Measurements from ENCODE around the gene CPNE7.

Gene CPNE7

GRCh38 chr16:89564476-89565255, 10.9 kb upstream of the CPNE7 start (continued):
- TF ChIP-seq ZNF692 (tag by site-specific recombination; IDR thresholded peaks at IDR 0.05): no peak
- no peak for TF ChIP-seq ZNF549 (tag by site-specific recombination; IDR thresholded peaks at IDR 0.05)
- no peak for TF ChIP-seq ZNF24 (tag by site-specific recombination; IDR thresholded peaks at IDR 0.05)
- no peak for TF ChIP-seq ZNF707 (tag by site-specific recombination; IDR thresholded peaks at IDR 0.05)
- peak; percentile 99 for TF ChIP-seq ZBTB20 (tag by site-specific recombination; IDR thresholded peaks at IDR 0.05)
- TF ChIP-seq ZNF146 (tag by site-specific recombination; IDR thresholded peaks at IDR 0.05): no peak
- TF ChIP-seq ZNF777 (tag by site-specific recombination; IDR thresholded peaks at IDR 0.05; ENCODE audit: borderline replicate concordance): no peak
- TF ChIP-seq ZBTB17 (tag by site-specific recombination; IDR thresholded peaks at IDR 0.05): peak; percentile 41
- peak; percentile 25; the same call in 1 of the 2 replicates for TF ChIP-seq GLIS1 (tag by site-specific recombination; IDR thresholded peaks at IDR 0.05)
- TF ChIP-seq ZNF510 (tag by site-specific recombination; IDR thresholded peaks at IDR 0.05; ENCODE audit: insufficient replicate concordance): no peak
- no peak for TF ChIP-seq ZNF112 (tag by site-specific recombination; IDR thresholded peaks at IDR 0.05)
- TF ChIP-seq ZBTB11 (tag by site-specific recombination; conservative IDR thresholded peaks at IDR 0.05; ENCODE audit: low read depth): no peak
- TF ChIP-seq ZNF157 (tag by site-specific recombination; IDR thresholded peaks at IDR 0.05): no peak
- no peak for TF ChIP-seq ZNF704 (tag by site-specific recombination; IDR thresholded peaks at IDR 0.05)
- TF ChIP-seq BCL11B (tag by site-specific recombination; IDR thresholded peaks at IDR 0.05; ENCODE audit: low read depth): no peak
- TF ChIP-seq KLF10 (tag by site-specific recombination; IDR thresholded peaks at IDR 0.05): no peak
- no peak for TF ChIP-seq KLF1 (tag by site-specific recombination; IDR thresholded peaks at IDR 0.05)
- peak; percentile 91; the same call in 1 of the 2 replicates for TF ChIP-seq ZNF449 (tag by site-specific recombination; IDR thresholded peaks at IDR 0.05)
- TF ChIP-seq ZNF610 (tag by site-specific recombination; IDR thresholded peaks at IDR 0.05; ENCODE audit: borderline replicate concordance): no peak
- TF ChIP-seq ZNF133 (tag by site-specific recombination; IDR thresholded peaks at IDR 0.05): no peak
- TF ChIP-seq ZFP3 (tag by site-specific recombination; IDR thresholded peaks at IDR 0.05; ENCODE audit: low read depth): no peak
- no peak for TF ChIP-seq SP7 (tag by site-specific recombination; IDR thresholded peaks at IDR 0.05)
- no peak for TF ChIP-seq ZFP37 (tag by site-specific recombination; IDR thresholded peaks at IDR 0.05)
- no peak for TF ChIP-seq ZNF16 (tag by site-specific recombination; IDR thresholded peaks at IDR 0.05; ENCODE audit: low read depth)
- TF ChIP-seq PBX3 (CRISPR knock-in tag; IDR thresholded peaks at IDR 0.05): 0 out of 2 replicates have a peak, but pooled peaks have one; percentile 26
- no peak for TF ChIP-seq ZNF37A (tag by site-specific recombination; IDR thresholded peaks at IDR 0.05)
- no peak for TF ChIP-seq ZFHX2 (tag by site-specific recombination; conservative IDR thresholded peaks at IDR 0.05)
- no peak for TF ChIP-seq ZNF138 (tag by site-specific recombination; IDR thresholded peaks at IDR 0.05; ENCODE audit: borderline replicate concordance)
- TF ChIP-seq MYNN (tag by site-specific recombination; IDR thresholded peaks at IDR 0.05; ENCODE audit: borderline replicate concordance): no peak
- TF ChIP-seq ZNF2 (tag by site-specific recombination; IDR thresholded peaks at IDR 0.05): peak; percentile 56
- TF ChIP-seq ZNF175 (tag by site-specific recombination; IDR thresholded peaks at IDR 0.05): no peak
- TF ChIP-seq ZNF677 (tag by site-specific recombination; IDR thresholded peaks at IDR 0.05): no peak
- no peak for TF ChIP-seq ZNF521 (tag by site-specific recombination; IDR thresholded peaks at IDR 0.05)

All from HEK293 (cell line).